IMR-90 (cell line): ENCODE measurements around the gene GCSAM. TPM values are rescaled to one million over a fixed set of nuclear protein-coding genes. Genes with fewer than 3 reads are reported as not detected.

Experiments used
- ATAC-seq: fragments of 200-7000 bp; cut with Tn5 transposase; 2 replicates; pipeline ENCODE4 v1.9.1; 2020; ENCODE audit warnings: low read depth, mild to moderate bottlenecking, moderate library complexity
- BruUV-seq: library from RNA; stranded (reverse); fragments of 400-500 nt; replicated peaks from 2 replicates; lab custom pipeline; 2021; lab: Mats Ljungman, UMichigan
- CTCF ChIA-PET: fragments of 300-600 bp; formaldehyde crosslinking; extraction: SDS; loops from one replicate; lab custom pipeline; 2021; ENCODE audit warnings: antibody characterized with exemption; lab: Yijun Ruan, JAX
- POLR2A ChIA-PET: fragments of 300-600 bp; sonication (Branson Sonifier 250); formaldehyde crosslinking; loops from one replicate; lab custom pipeline; 2022; ENCODE audit warnings: antibody characterized with exemption; ENCODE audit not compliant: unreplicated experiment; lab: Charles Lee
- DNase-seq: peaks from one replicate; pipeline ENCODE4 v3.0.0; 2013
- H2AFZ ChIP-seq: replicated peaks from 2 replicates; pipeline ENCODE3; 2013; ENCODE audit warnings: low read length, mild to moderate bottlenecking; ENCODE audit not compliant: poor library complexity
- H2AK5ac ChIP-seq: 2 replicates; pipeline ENCODE4 v1.6.1; 2013; ENCODE audit warnings: low read depth, low read length, inconsistent platforms
- H2AK9ac ChIP-seq: replicated peaks from 2 replicates; pipeline ENCODE3; 2013; ENCODE audit warnings: mild to moderate bottlenecking, low read depth, low read length, moderate library complexity; ENCODE audit not compliant: poor library complexity
- H2BK120ac ChIP-seq: 2 replicates; pipeline ENCODE4 v1.6.1; 2013; ENCODE audit warnings: low read depth, low read length, inconsistent platforms
- H2BK15ac ChIP-seq: 3 replicates; pipeline ENCODE4 v1.6.1; 2013; ENCODE audit warnings: low read depth, low read length, inconsistent platforms
- H2BK20ac ChIP-seq: 2 replicates; pipeline ENCODE4 v1.6.1; 2013; ENCODE audit warnings: low read depth, mild to moderate bottlenecking, inconsistent platforms, low read length, moderate library complexity
- H2BK5ac ChIP-seq: 2 replicates; pipeline ENCODE4 v1.6.1; 2013; ENCODE audit warnings: mild to moderate bottlenecking, low read depth, low read length, inconsistent platforms; ENCODE audit not compliant: poor library complexity, severe bottlenecking
- H3K14ac ChIP-seq: replicated peaks from 2 replicates; pipeline ENCODE4 v1.6.1; 2013; ENCODE audit warnings: low read depth, low read length, inconsistent platforms
- H3K18ac ChIP-seq: 2 replicates; pipeline ENCODE4 v1.6.1; 2013; ENCODE audit warnings: low read depth, low read length, control low read depth
- H3K23ac ChIP-seq: 2 replicates; pipeline ENCODE4 v1.6.1; 2013; ENCODE audit warnings: low read depth, low read length, inconsistent platforms
- H3K27ac ChIP-seq: 2 replicates; pipeline ENCODE4 v1.5.1; 2013; ENCODE audit warnings: mild to moderate bottlenecking, control low read depth, low read length; ENCODE audit not compliant: insufficient read depth
- H3K27me3 ChIP-seq: 2 replicates; pipeline ENCODE4 v1.6.1; 2013; ENCODE audit warnings: low read length; ENCODE audit not compliant: control insufficient read depth, insufficient read depth
- H3K36me3 ChIP-seq: 2 replicates; pipeline ENCODE4 v1.6.1; 2013; ENCODE audit warnings: low read length, mixed read lengths; ENCODE audit not compliant: control insufficient read depth, insufficient read depth
- H3K4ac ChIP-seq: 2 replicates; pipeline ENCODE4 v1.6.1; 2013; ENCODE audit warnings: low read depth, low read length, inconsistent platforms
- H3K4me1 ChIP-seq: 2 replicates; pipeline ENCODE4 v1.6.1; 2013; ENCODE audit warnings: low read length, mixed read lengths; ENCODE audit not compliant: control insufficient read depth, insufficient read depth
- H3K4me2 ChIP-seq: 2 replicates; pipeline ENCODE4 v1.6.1; 2013; ENCODE audit warnings: low read depth, mild to moderate bottlenecking, control low read depth, low read length, moderate library complexity
- H3K4me3 ChIP-seq: 2 replicates; pipeline ENCODE4 v1.5.1; 2013; ENCODE audit warnings: low read depth, mild to moderate bottlenecking, control low read depth, low read length, moderate library complexity; ENCODE audit not compliant: insufficient read depth
- H3K56ac ChIP-seq: 2 replicates; pipeline ENCODE4 v1.6.1; 2013; ENCODE audit warnings: low read length, inconsistent platforms; ENCODE audit not compliant: insufficient read depth; ENCODE audit errors: extremely low read depth
- H3K79me1 ChIP-seq, 2 experiments: 2 replicates each; pipeline ENCODE4 v1.6.1; 2013; ENCODE audit warnings: low read length in 2 of 2, inconsistent platforms in 1 of 2, low read depth in 1 of 2
- H3K9ac ChIP-seq: 2 replicates; pipeline ENCODE4 v1.6.1; 2013; ENCODE audit warnings: low read depth, low read length, control low read depth
- H3K9me1 ChIP-seq: 2 replicates; pipeline ENCODE4 v1.6.1; 2013; ENCODE audit warnings: low read length, inconsistent platforms; ENCODE audit not compliant: insufficient read depth
- H3K9me3 ChIP-seq: 2 replicates; pipeline ENCODE4 v1.6.1; 2013; ENCODE audit warnings: low read length; ENCODE audit not compliant: control insufficient read depth, insufficient read depth
- H4K20me1 ChIP-seq: 2 replicates; pipeline ENCODE4 v1.6.1; 2013; ENCODE audit warnings: low read length, inconsistent platforms; ENCODE audit not compliant: insufficient read depth
- H4K5ac ChIP-seq: 2 replicates; pipeline ENCODE4 v1.6.1; 2013; ENCODE audit warnings: mild to moderate bottlenecking, low read depth, low read length, control low read depth
- H4K8ac ChIP-seq, 2 experiments: 2 replicates each; pipeline ENCODE4 v1.6.1; 2013; ENCODE audit warnings: low read depth in 2 of 2, low read length in 2 of 2, control low read depth in 1 of 2, inconsistent platforms in 1 of 2
- H4K91ac ChIP-seq: 2 replicates; pipeline ENCODE4 v1.6.1; 2013; ENCODE audit warnings: low read depth, low read length, inconsistent platforms; ENCODE audit not compliant: insufficient read depth
- MAZ ChIP-seq: IDR thresholded peaks from 2 replicates; pipeline ENCODE4 v1.6.1; 2012; ENCODE audit warnings: low read depth, mild to moderate bottlenecking, low read length, improper control_type of control experiment, moderate library complexity, borderline replicate concordance
- RAD21 ChIP-seq: IDR thresholded peaks from 2 replicates; pipeline ENCODE4 v1.6.1; 2012; ENCODE audit warnings: low read length, improper control_type of control experiment
- WGBS, 2 experiments: methylation state at CpG; one replicate each; pipeline versions ENCODE4 v1.1.5 to v1.1.7; 2013; ENCODE audit warnings: missing lambda C conversion rate in 2 of 2; ENCODE audit not compliant: insufficient read length in 1 of 2; ENCODE audit errors: extremely low coverage in 2 of 2; 5-methylcytosine and 5-hydroxymethylcytosine counted together
- dilution Hi-C: fragments of 300-500 bp; cut with HindIII; formaldehyde crosslinking; loops from one replicate; pipeline ENCODE4 v1.14.3; 2018; ENCODE audit warnings: low sequenced_read_pairs; ENCODE audit not compliant: unreplicated experiment
- in situ Hi-C: fragments of 300-500 bp; cut with MboI; formaldehyde crosslinking; loops from 3 replicates; pipeline ENCODE4 v1.14.3; 2019; ENCODE audit warnings: low sequenced_read_pairs, inconsistent platforms, mixed read lengths
- intact Hi-C: fragments of 100-400 bp; cut with micrococcal nuclease; formaldehyde crosslinking; loops from 2 replicates; pipeline ENCODE4 v1.10.0; 2022
- polyA plus RNA-seq, 3 experiments: library from polyadenylated mRNA; depleted of rRNA; stranded (reverse); fragments of >200 nt; gene quantifications; 2 replicates each; pipeline ENCODE4 v1.2.3, GENCODE V29; 2012; ENCODE audit warnings: low replicate concordance in 1 of 3
- total RNA-seq: library from RNA; depleted of rRNA; stranded (reverse); fragments of >200 nt; gene quantifications from 2 replicates; pipeline ENCODE4 v1.2.3, GENCODE V29; 2012

The GCSAM gene
- total and polyA plus RNA-seq, 2 of the 4 experiments (the other 2 are of a cell fraction): not detected

- peaks cover 11% of the 10 kb centered on the region for H3K4me1 ChIP-seq
- H2AFZ ChIP-seq: no peak overlapping the region
- H3K4me3 ChIP-seq: no peak overlapping the region
- H3K4ac ChIP-seq: no peak overlapping the region
- no peak overlapping the region; the same call in 1 of the 2 replicates for H2AK5ac ChIP-seq
- H4K91ac ChIP-seq: no peak overlapping the region; the same call in 1 of the 2 replicates
- H4K20me1 ChIP-seq: no peaks in the 10 kb centered on the region
- H3K56ac ChIP-seq: no peak overlapping the region
- H3K9me3 ChIP-seq: peaks cover 3% of the 10 kb centered on the region; the same call in 1 of the 2 replicates
- ChIA-PET CTCF (no interaction called here), POLR2A (no interaction called here)
- H4K8ac ChIP-seq: 0 out of 4 replicates have a peak overlapping the region, but pooled peaks of 1 of the 2 experiments have one; percentile 18
- H2BK20ac ChIP-seq: no peak overlapping the region
- ATAC-seq: no peak
- H2AK9ac ChIP-seq: no peak overlapping the region
- H3K18ac ChIP-seq: peak overlapping the region; percentile 81; the same call in 1 of the 2 replicates
- TF ChIP-seq MAZ: no peak
- TF ChIP-seq RAD21: no peak
- H3K9me1 ChIP-seq: peaks cover 8% of the 10 kb centered on the region; the same call in 1 of the 2 replicates
- peak overlapping the region; percentile 37; the same call in 1 of the 2 replicates for H4K5ac ChIP-seq
- no peak overlapping the region for H3K9ac ChIP-seq
- peak overlapping the region; percentile 7; the same call in 1 of the 2 replicates for H2BK120ac ChIP-seq
- peaks cover 10 to 57% of the 10 kb centered on the region in 2 experiments for H3K79me1 ChIP-seq
- peak overlapping the region; percentile 25 for H3K27ac ChIP-seq
- intact Hi-C loops: no loop called here
- DNase-seq: no peak
- H3K4me2 ChIP-seq: no peak overlapping the region
- no peaks in the 10 kb centered on the region for H3K27me3 ChIP-seq
- peak overlapping the region; percentile 90 for H2BK5ac ChIP-seq
- in situ Hi-C loops: no loop called here
- no peak overlapping the region for H2BK15ac ChIP-seq
- dilution Hi-C loops: no loop called here
- no peak overlapping the region for H3K14ac ChIP-seq
- no CpG with 5 or more reads among the region's 2 CpGs for WGBS, 2 experiments
- H3K36me3 ChIP-seq: no peaks in the 10 kb centered on the region
- H3K23ac ChIP-seq: no peak overlapping the region
- BruUV-seq: no TSS peak
Observed at GRCh38 chr3:112095731-112096130, 37.3 kb downstream of the GCSAM start.
